CD14-positive monocyte (primary cell): ENCODE data around the gene ABCB9. TPM values are rescaled to one million over a fixed set of nuclear protein-coding genes. Genes with fewer than 3 reads are reported as not detected.

Source experiments
- DNase-seq, 3 donors: peaks; one replicate each; pipeline ENCODE4 v3.0.0-alpha.2; 2011 to 2022
- H2AFZ ChIP-seq: 2 replicates; pipeline ENCODE4 v1.6.0; 2012; ENCODE audit warnings: mild to moderate bottlenecking, low read depth, low read length, inconsistent platforms; ENCODE audit not compliant: insufficient read depth, poor library complexity, severe bottlenecking
- H3K27ac ChIP-seq, 2 donors: 1 replicate in 1 of 2; 2 replicates in 1 of 2; pipeline ENCODE4 v1.5.1; 2012 to 2013; ENCODE audit warnings: low read length in 2 of 2, control low read depth in 1 of 2, inconsistent platforms in 1 of 2, low read depth in 1 of 2, mild to moderate bottlenecking in 1 of 2
- H3K27me3 ChIP-seq, 2 donors: one replicate each; pipeline versions ENCODE4 v1.6.0 to v1.6.1; 2011 to 2013; ENCODE audit warnings: low read length in 2 of 2; ENCODE audit not compliant: control insufficient read depth in 2 of 2, insufficient read depth in 2 of 2
- H3K36me3 ChIP-seq, 2 donors: replicated peaks in 1 of 2; 1 replicate in 1 of 2; 2 replicates in 1 of 2; pipeline versions ENCODE4 v1.5.1 to v1.6.1; 2012 to 2013; ENCODE audit warnings: low read length in 2 of 2, control low read depth in 1 of 2, inconsistent platforms in 1 of 2, mild to moderate bottlenecking in 1 of 2; ENCODE audit not compliant: insufficient read depth in 2 of 2, control insufficient read depth in 1 of 2
- H3K4me1 ChIP-seq, 2 donors: 1 replicate in 1 of 2; 2 replicates in 1 of 2; pipeline versions ENCODE4 v1.5.1 to v1.6.1; 2012 to 2013; ENCODE audit warnings: low read length in 2 of 2, control low read depth in 1 of 2, inconsistent platforms in 1 of 2, mild to moderate bottlenecking in 1 of 2, moderate library complexity in 1 of 2; ENCODE audit not compliant: insufficient read depth in 2 of 2, control insufficient read depth in 1 of 2
- H3K4me2 ChIP-seq: replicated peaks from 2 replicates; pipeline ENCODE3; 2012; ENCODE audit warnings: low read length, moderate library complexity, mild to moderate bottlenecking; ENCODE audit not compliant: poor library complexity, severe bottlenecking; ENCODE audit errors: extremely low read depth
- H3K4me3 ChIP-seq, 3 experiments: fragments of 200-600 bp in 1 of 3; sonication (generic) in 1 of 3; replicated peaks in 1 of 3; 1 replicate in 2 of 3; 2 replicates in 1 of 3; pipeline ENCODE4 v1.5.1; 2011 to 2013; ENCODE audit warnings: low read length in 3 of 3, mild to moderate bottlenecking in 3 of 3, control low read depth in 2 of 3, low read depth in 2 of 3, inconsistent platforms in 1 of 3, moderate library complexity in 1 of 3
- H3K79me2 ChIP-seq: 2 replicates; pipeline ENCODE4 v1.6.0; 2012; ENCODE audit warnings: mild to moderate bottlenecking, control low read depth, inconsistent platforms, low read length, moderate library complexity; ENCODE audit not compliant: insufficient read depth
- H3K9ac ChIP-seq: 2 replicates; pipeline ENCODE4 v1.6.0; 2017; ENCODE audit warnings: low read length, mild to moderate bottlenecking; ENCODE audit not compliant: insufficient read depth, poor library complexity, severe bottlenecking
- H3K9me3 ChIP-seq, 2 donors: replicated peaks in 1 of 2; 1 replicate in 1 of 2; 2 replicates in 1 of 2; pipeline versions ENCODE4 v1.5.1 to v1.6.1; 2012 to 2013; ENCODE audit warnings: low read length in 2 of 2, control low read depth in 1 of 2; ENCODE audit not compliant: control insufficient read depth in 1 of 2, insufficient read depth in 1 of 2
- H4K20me1 ChIP-seq: 2 replicates; pipeline ENCODE4 v1.6.0; 2012; ENCODE audit warnings: mild to moderate bottlenecking, low read length, control low read depth, moderate library complexity; ENCODE audit not compliant: insufficient read depth
- H3K27ac Mint-ChIP-seq, 7 donors: one replicate each; pipeline ENCODE4 v1.8.0; 2020; ENCODE audit warnings: mild to moderate bottlenecking in 7 of 7, mixed read lengths in 7 of 7, moderate library complexity in 6 of 7, inconsistent platforms in 2 of 7
- H3K27me3 Mint-ChIP-seq, 3 donors: one replicate each; pipeline ENCODE4 v1.8.0; 2021 to 2022; ENCODE audit warnings: low read depth in 3 of 3, mild to moderate bottlenecking in 3 of 3, mixed read lengths in 3 of 3, moderate library complexity in 3 of 3, inconsistent platforms in 1 of 3
- H3K36me3 Mint-ChIP-seq, 2 donors: one replicate each; pipeline ENCODE4 v1.8.0; 2020; ENCODE audit warnings: mixed read lengths in 2 of 2, inconsistent platforms in 1 of 2, mild to moderate bottlenecking in 1 of 2
- H3K4me1 Mint-ChIP-seq: one replicate; pipeline ENCODE4 v1.8.0; 2020; ENCODE audit warnings: mild to moderate bottlenecking, mixed read lengths
- H3K4me3 Mint-ChIP-seq, 2 donors: one replicate each; pipeline ENCODE4 v1.8.0; 2020; ENCODE audit warnings: mild to moderate bottlenecking in 2 of 2, mixed read lengths in 2 of 2, moderate library complexity in 1 of 2
- H3K9me3 Mint-ChIP-seq, 7 donors: one replicate each; pipeline ENCODE4 v1.8.0; 2020 to 2022; ENCODE audit warnings: mixed read lengths in 7 of 7, mild to moderate bottlenecking in 6 of 7, moderate library complexity in 6 of 7, inconsistent platforms in 2 of 7
- CTCF ChIP-seq: fragments of 200-600 bp; IDR thresholded peaks from one replicate; pipeline ENCODE4 v1.8.0; 2022; ENCODE audit warnings: antibody characterized with exemption, mild to moderate bottlenecking
- WGBS: methylation state at CpG from one replicate; pipeline ENCODE4 v1.1.5; 2013; ENCODE audit warnings: missing lambda C conversion rate; ENCODE audit not compliant: insufficient coverage; 5-methylcytosine and 5-hydroxymethylcytosine counted together
- intact Hi-C, 2 donors: fragments of 100-400 bp; cut with micrococcal nuclease; formaldehyde crosslinking; loops; one replicate each; pipeline versions ENCODE4 v1.15.0 to v1.15.1; 2023
- polyA plus RNA-seq, 3 donors: library from polyadenylated mRNA; depleted of rRNA in 1 of 3; unstranded in 2 of 3; stranded (reverse) in 1 of 3; fragments of 300-500 nt in 2 of 3; fragments of >200 nt in 1 of 3; fragmentation: Illumina TruSeq in 2 of 3; gene quantifications; 1 replicate in 2 of 3; 2 replicates in 1 of 3; pipeline ENCODE4 v1.2.3, GENCODE V29; 2012 to 2021

ABCB9 gene
- polyA plus RNA-seq, 3 donors = 0.14 to 1.2 (median 0.22) TPM

GRCh38 chr12:123001464-123001863 lies 35.2 kb upstream of the ABCB9 start:
- WGBS = no CpG with 5 or more reads among the region's 3 CpGs
- no peak for DNase-seq
- no peak overlapping the region for H3K27ac ChIP-seq
- no peaks in the 10 kb centered on the region for H4K20me1 ChIP-seq
- no peaks in the 10 kb centered on the region for H3K9me3 ChIP-seq
- TF ChIP-seq CTCF = no peak
- H3K27me3 Mint-ChIP-seq = peaks cover 0 to 7% (median 2%) of the 10 kb centered on the region in 3 donors
- no peak overlapping the region for H3K4me2 ChIP-seq
- no peaks in the 10 kb centered on the region for H3K4me1 ChIP-seq
- intact Hi-C loops = no loop called here
- no peak overlapping the region for H3K4me3 ChIP-seq
- no peaks in the 10 kb centered on the region for H3K9me3 Mint-ChIP-seq
- H3K36me3 ChIP-seq = no peaks in the 10 kb centered on the region
- no peak overlapping the region for H3K4me3 Mint-ChIP-seq
- no peak overlapping the region for H2AFZ ChIP-seq
- H3K36me3 Mint-ChIP-seq = no peaks in the 10 kb centered on the region
- no peaks in the 10 kb centered on the region for H3K4me1 Mint-ChIP-seq
- H3K27me3 ChIP-seq = no peaks in the 10 kb centered on the region
- no peak overlapping the region for H3K27ac Mint-ChIP-seq
- no peaks in the 10 kb centered on the region for H3K79me2 ChIP-seq
- no peak overlapping the region for H3K9ac ChIP-seq

- Histone ChIP-seq H3K36me3 (no peaks in the 10 kb centered on the region), H3K4me3 (no peak overlapping the region), H3K4me2 (no peak overlapping the region), H3K9me3 (no peaks in the 10 kb centered on the region), H3K27me3 (no peaks in the 10 kb centered on the region), H3K79me2 (no peaks in the 10 kb centered on the region), H2AFZ (no peak overlapping the region), H3K4me1 (no peaks in the 10 kb centered on the region), H3K27ac (no peak overlapping the region), H4K20me1 (no peaks in the 10 kb centered on the region), H3K9ac (no peak overlapping the region)
- Mint-ChIP-seq H3K4me1 (no peaks in the 10 kb centered on the region), H3K4me3 (no peak overlapping the region), H3K27me3 (peaks cover 0 to 7% (median 2%) of the 10 kb centered on the region in 3 donors), H3K36me3 (no peaks in the 10 kb centered on the region), H3K27ac (no peak overlapping the region), H3K9me3 (no peaks in the 10 kb centered on the region)
- TF ChIP-seq CTCF = no peak
- no peak for DNase-seq
- intact Hi-C loops = no loop called here
- 95% methylated on average over 8 of the region's 10 CpGs for WGBS
These were observed 34.3 kb upstream of the ABCB9 start for GRCh38 chr12:123000578-123000977.
